ENCODE data around the gene APBB1IP. TPM values are rescaled to one million over a fixed set of nuclear protein-coding genes. Genes with fewer than 3 reads are reported as not detected.

APBB1IP gene
- total RNA-seq, 2 donors from 2014 or later: 2.3 to 4.0 TPM

GRCh38 chr10:26478061-26478460 is 39.9 kb downstream of the APBB1IP start:
- Histone ChIP-seq H3K9me3 (no peaks in the 10 kb centered on the region), H3K4me1 (no peaks in the 10 kb centered on the region), H3K36me3 (replicated peaks in 1 of 2; ENCODE audit: insufficient read depth in 1 of 2, low read depth in 2 of 2) (no peaks in the 10 kb centered on the region), H3K27ac (no peak overlapping the region), H3K4me3 (no peak overlapping the region), H3K27me3 (no peaks in the 10 kb centered on the region)
- WGBS, 2 donors: 81 to 86% methylated on average over 10 of the region's 10 CpGs
- DNase-seq (no peak), ATAC-seq (no peak)
- intact Hi-C loops (cut with DNase I): no loop called here
- TF ChIP-seq POLR2A (IDR thresholded peaks at IDR 0.05): no peak
- TF ChIP-seq CTCF (IDR thresholded peaks at IDR 0.05): no peak

GRCh38 chr10:26479766-26480492 is 41.8 kb downstream of the APBB1IP start:
- Histone ChIP-seq H3K36me3 (replicated peaks in 1 of 2; ENCODE audit: insufficient read depth in 1 of 2, low read depth in 2 of 2) (no peaks in the 10 kb centered on the region), H3K27ac (peak overlapping the region in 1 of 4 donors; percentile 63), H3K4me1 (peaks cover 2% of the 10 kb centered on the region), H3K27me3 (no peaks in the 10 kb centered on the region), H3K9me3 (no peaks in the 10 kb centered on the region), H3K4me3 (no peak overlapping the region)
- ATAC-seq (no peak), DNase-seq (no peak)
- intact Hi-C loops (cut with DNase I): no loop called here
- WGBS, 2 donors: 57 to 69% methylated on average over 4 to 6 of the region's 6 CpGs
- TF ChIP-seq CTCF (IDR thresholded peaks at IDR 0.05): no peak
- no peak for TF ChIP-seq POLR2A (IDR thresholded peaks at IDR 0.05)

GRCh38 chr10:26481315-26481692 is 43.2 kb downstream of the APBB1IP start:
- Histone ChIP-seq H3K27me3 (no peaks in the 10 kb centered on the region), H3K27ac (peak overlapping the region in 1 of 4 donors; percentile 63), H3K36me3 (replicated peaks in 1 of 2; ENCODE audit: insufficient read depth in 1 of 2, low read depth in 2 of 2) (no peaks in the 10 kb centered on the region), H3K4me1 (peaks cover 12% of the 10 kb centered on the region), H3K4me3 (no peak overlapping the region), H3K9me3 (no peaks in the 10 kb centered on the region)
- ATAC-seq (no peak), DNase-seq (no peak)
- intact Hi-C loops (cut with DNase I): no loop called here
- TF ChIP-seq CTCF (IDR thresholded peaks at IDR 0.05) (no peak), POLR2A (IDR thresholded peaks at IDR 0.05) (no peak)
- 96 to 100% methylated on average over 2 of the region's 2 CpGs for WGBS, 2 donors

- intact Hi-C loops (cut with DNase I): no loop called here
- peak in 1 of 4 donors; percentile 50 for DNase-seq
- no peak for ATAC-seq
- no peaks in the 10 kb centered on the region for H3K27me3 ChIP-seq
- no peak overlapping the region for H3K4me3 ChIP-seq
- no peaks in the 10 kb centered on the region for H3K9me3 ChIP-seq
- peaks cover 16% of the 10 kb centered on the region for H3K4me1 ChIP-seq
- 61 to 76% methylated on average over 8 of the region's 8 CpGs for WGBS, 2 donors
- H3K36me3 ChIP-seq (replicated peaks in 1 of 2; ENCODE audit: insufficient read depth in 1 of 2, low read depth in 2 of 2): no peaks in the 10 kb centered on the region
- no peak for TF ChIP-seq POLR2A (IDR thresholded peaks at IDR 0.05)
- peak overlapping the region in 1 of 4 donors; percentile 63 for H3K27ac ChIP-seq
These were observed 43.9 kb downstream of the APBB1IP start for GRCh38 chr10:26481914-26482550.

- no peak for TF ChIP-seq CTCF (IDR thresholded peaks at IDR 0.05)
- whole genome bisulfite sequencing, 2 donors: 75 to 90% methylated on average over 2 of the region's 2 CpGs
- intact Hi-C loops (cut with DNase I): no loop called here
These were observed 45.4 kb downstream of the APBB1IP start for GRCh38 chr10:26483554-26483953.

More at GRCh38 chr10:26483554-26483953, 45.4 kb downstream of the APBB1IP start:
- Histone ChIP-seq H3K27me3 (no peaks in the 10 kb centered on the region), H3K36me3 (replicated peaks in 1 of 2; ENCODE audit: insufficient read depth in 1 of 2, low read depth in 2 of 2) (no peaks in the 10 kb centered on the region), H3K4me3 (no peak overlapping the region), H3K27ac (no peak overlapping the region), H3K9me3 (no peaks in the 10 kb centered on the region), H3K4me1 (peaks cover 16% of the 10 kb centered on the region)
- ATAC-seq (no peak), DNase-seq (no peak)
